ENCODE measurements around the gene TNS1.

TNS1 gene

DNA sequence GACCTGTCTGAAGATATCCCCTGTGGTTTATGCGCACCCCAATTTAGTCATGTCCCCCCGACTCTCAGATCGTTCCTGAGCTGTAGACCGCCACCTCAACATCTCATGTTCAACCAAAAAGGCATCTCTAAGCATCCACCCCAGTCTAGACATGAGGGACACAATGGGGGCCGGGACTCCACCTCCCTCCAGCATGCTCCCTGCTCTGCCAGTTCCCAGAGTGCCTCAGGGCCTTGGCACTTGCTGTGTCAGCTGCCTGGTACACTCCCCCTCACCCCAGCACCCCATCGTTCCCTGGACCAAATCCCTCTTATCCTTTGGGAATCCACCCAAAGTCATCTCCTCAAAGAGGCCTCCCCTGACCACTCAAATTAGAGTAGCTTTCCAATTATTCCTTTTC lies 22.2 kb downstream of the TNS1 start:
- H3K4me3 ChIP-seq (ENCODE audit: low read depth, low read length), result no peak overlapping the region
- no peak for DNase-seq (ENCODE audit: low read depth)
- TF ChIP-seq, protein P1, sequence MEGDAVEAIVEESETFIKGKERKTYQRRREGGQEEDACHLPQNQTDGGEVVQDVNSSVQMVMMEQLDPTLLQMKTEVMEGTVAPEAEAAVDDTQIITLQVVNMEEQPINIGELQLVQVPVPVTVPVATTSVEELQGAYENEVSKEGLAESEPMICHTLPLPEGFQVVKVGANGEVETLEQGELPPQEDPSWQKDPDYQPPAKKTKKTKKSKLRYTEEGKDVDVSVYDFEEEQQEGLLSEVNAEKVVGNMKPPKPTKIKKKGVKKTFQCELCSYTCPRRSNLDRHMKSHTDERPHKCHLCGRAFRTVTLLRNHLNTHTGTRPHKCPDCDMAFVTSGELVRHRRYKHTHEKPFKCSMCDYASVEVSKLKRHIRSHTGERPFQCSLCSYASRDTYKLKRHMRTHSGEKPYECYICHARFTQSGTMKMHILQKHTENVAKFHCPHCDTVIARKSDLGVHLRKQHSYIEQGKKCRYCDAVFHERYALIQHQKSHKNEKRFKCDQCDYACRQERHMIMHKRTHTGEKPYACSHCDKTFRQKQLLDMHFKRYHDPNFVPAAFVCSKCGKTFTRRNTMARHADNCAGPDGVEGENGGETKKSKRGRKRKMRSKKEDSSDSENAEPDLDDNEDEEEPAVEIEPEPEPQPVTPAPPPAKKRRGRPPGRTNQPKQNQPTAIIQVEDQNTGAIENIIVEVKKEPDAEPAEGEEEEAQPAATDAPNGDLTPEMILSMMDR (IDR thresholded peaks at IDR 0.05; ENCODE audit: insufficient read depth, low read depth, low read length, missing control alignments), result no peak

DNA sequence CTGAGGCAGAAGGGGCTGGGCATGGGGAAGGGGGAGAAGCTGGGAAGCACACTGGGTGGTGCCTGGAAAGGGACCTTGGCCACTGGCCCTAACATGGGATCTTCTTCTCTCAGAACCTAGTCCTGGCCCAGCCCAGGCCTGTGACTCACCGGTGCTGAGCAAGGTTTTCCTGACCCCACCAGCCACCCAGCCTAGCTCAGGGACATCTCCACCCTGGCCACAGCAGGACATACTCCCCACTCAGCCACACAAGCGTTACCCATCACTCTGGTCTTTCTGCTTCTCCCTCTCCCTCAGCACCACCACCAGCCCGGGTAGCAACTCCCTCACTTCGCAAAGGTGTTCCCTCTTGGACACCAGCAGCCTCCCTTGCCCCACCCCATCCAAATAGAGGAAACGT lies 22.8 kb downstream of the TNS1 start:
- H3K4me3 ChIP-seq (ENCODE audit: low read depth, low read length), result no peak overlapping the region
- DNase-seq (ENCODE audit: low read depth), result no peak
- TF ChIP-seq, protein P1 (IDR thresholded peaks at IDR 0.05; ENCODE audit: insufficient read depth, low read depth, low read length, missing control alignments), result no peak

DNA sequence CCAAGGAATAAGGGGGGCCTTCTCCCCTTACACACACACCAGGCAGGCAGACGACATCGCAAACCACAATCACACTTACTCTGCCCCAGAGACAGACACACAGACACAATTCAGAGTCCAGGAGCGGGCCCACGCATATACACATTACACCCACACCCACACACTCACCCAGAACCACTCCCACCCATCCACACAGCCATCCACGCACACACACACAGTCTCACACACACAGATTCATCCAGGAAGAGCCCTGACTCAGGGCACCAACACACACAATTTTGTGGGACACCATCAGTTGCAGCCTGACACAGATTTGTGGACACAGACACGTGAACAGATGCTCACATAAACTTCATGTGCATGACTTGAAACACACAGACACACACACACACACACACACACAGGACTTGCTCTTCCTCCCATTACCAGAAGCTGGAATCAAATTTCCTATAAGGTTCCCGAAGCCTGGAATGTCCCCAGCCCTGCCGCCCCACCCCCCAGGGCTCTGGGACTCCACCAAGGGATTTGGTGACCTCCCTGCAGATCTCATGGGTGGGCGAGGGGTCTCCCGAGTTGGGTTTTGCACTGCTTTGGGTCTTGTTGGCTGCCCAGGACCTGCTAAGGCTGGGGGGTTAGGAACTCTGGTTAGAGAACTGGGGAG lies 23.5 kb downstream of the TNS1 start:
- DNase-seq (ENCODE audit: low read depth), result no peak
- no peak overlapping the region for H3K4me3 ChIP-seq (ENCODE audit: low read depth, low read length)
- TF ChIP-seq, protein P1 (IDR thresholded peaks at IDR 0.05; ENCODE audit: insufficient read depth, low read depth, low read length, missing control alignments), result no peak

DNA sequence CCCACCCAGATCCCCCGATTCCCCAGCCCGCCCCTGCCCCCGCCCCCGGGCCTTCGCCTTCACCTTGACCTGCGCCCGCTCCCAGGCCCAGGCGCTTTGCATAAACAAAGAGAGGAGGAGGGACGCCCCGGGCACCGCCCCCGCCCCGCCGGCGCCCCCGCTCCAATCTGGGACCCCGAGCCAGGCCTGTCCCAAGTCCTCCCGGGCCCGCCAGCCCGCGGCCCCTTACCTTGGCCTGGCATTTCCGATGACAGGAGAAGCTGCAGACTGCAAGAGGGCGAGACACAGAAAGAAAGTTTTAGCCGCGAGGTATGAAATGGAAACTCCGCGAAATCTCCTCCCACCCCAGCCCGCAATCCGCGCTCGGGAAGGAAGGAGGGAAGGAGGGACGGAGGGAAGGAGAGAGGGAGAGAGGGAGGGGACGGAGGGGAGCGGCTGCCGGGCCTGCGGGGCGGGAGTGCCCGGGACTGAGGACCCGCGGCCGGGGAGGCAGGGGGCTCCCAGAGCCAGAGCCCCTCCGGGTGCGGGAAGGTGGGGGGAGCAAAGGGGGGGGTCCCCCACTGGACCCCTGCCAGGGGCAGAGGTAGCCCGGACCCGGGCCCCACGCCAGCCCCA lies 24.2 kb downstream of the TNS1 start:
- TF ChIP-seq, protein P1 (IDR thresholded peaks at IDR 0.05; ENCODE audit: insufficient read depth, low read depth, low read length, missing control alignments), result no peak
- H3K4me3 ChIP-seq (ENCODE audit: low read depth, low read length), result no peak overlapping the region
- no peak for DNase-seq (ENCODE audit: low read depth)

DNA sequence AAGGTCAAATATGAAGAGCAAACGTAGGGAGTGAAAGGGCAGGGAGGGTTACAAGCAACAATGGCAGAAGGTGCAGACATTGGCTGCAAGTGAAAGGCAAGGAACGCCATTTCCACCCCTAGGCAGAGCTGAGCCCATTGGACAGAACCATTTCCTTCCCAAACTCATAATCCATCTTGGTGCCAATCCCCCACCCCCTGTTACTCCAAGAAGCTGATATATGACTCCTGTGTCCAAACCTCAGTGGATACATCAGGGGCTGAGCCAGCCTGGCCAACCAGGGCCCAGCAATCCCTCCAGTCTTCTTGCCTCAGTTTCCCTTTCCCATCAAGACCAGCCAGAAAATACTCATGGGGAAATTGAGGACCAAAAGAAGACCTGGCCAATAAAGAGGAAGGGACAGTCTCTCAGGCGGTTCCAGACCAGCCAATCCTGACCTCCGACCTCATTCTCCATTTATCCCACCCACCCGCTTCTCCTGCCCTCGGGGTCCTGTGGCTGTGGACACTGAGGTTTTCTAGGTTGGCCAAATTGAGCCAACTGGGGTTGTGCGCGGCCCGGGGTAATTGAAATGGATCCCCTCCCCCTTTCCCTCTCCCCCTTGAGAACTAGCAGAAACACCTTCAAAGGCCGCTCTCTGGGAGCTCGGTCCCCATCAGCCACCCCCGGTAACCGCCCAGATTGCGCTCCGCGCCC lies 24.8 kb downstream of the TNS1 start:
- DNase-seq (ENCODE audit: low read depth), result no peak
- TF ChIP-seq, protein P1 (IDR thresholded peaks at IDR 0.05; ENCODE audit: insufficient read depth, low read depth, low read length, missing control alignments), result no peak
- no peak overlapping the region for H3K4me3 ChIP-seq (ENCODE audit: low read depth, low read length)

DNA sequence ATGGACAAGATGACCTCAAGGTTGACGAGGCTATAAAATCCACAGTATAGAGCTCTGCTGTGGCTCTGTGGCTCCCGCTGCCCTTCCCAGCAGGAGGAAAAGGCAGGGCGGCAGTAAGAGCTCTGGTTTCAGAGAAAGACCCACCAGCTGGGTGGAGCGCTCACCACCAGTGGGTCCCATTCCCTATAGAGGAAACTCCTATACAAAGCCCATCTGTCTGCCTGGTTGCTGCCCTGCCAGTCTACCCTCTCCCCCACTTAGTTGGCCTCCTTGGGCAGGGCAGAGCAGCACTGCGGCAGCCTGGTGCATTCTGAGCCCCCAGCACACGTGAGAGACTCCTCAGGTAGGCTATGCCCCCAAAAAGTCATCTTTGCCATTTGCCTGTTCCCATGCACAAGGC lies 26.5 kb downstream of the TNS1 start:
- TF ChIP-seq, protein P1 (IDR thresholded peaks at IDR 0.05; ENCODE audit: insufficient read depth, low read depth, low read length, missing control alignments), result no peak
- no peak for DNase-seq (ENCODE audit: low read depth)
- H3K4me3 ChIP-seq (ENCODE audit: low read depth, low read length), result no peak overlapping the region

All from GM12865 (cell line).